ENCODE measurements around the gene PLEKHJ1. TPM values are rescaled to one million over a fixed set of nuclear protein-coding genes. Genes with fewer than 3 reads are reported as not detected.

PLEKHJ1 gene
- total and polyA plus RNA-seq, 4 donors = 22.2 to 44.5 (median 37.0) TPM

- no peak for TF ChIP-seq CTCF (IDR thresholded peaks at IDR 0.05; ENCODE audit: low read depth, low read length, missing input control)
- no peak for TF ChIP-seq REST (IDR thresholded peaks at IDR 0.05)
- no peak for TF ChIP-seq FOXA2 (IDR thresholded peaks at IDR 0.05)
- no peak for TF ChIP-seq TAF1 (conservative IDR thresholded peaks at IDR 0.05)
- TF ChIP-seq FOXA1 (IDR thresholded peaks at IDR 0.05) = no peak
- TF ChIP-seq RAD21 (IDR thresholded peaks at IDR 0.05) = no peak
Measured at GRCh38 chr19:2214251-2214650, 21.9 kb downstream of the PLEKHJ1 start (continued).

- H3K27ac ChIP-seq (ENCODE audit: low read depth in 1 of 2, low read length in 2 of 2) = no peak overlapping the region
- no peak overlapping the region for H3K4me3 ChIP-seq (ENCODE audit: low read depth in 1 of 3, low read length in 3 of 3)
- DNase-seq (ENCODE audit: low spot score) = no peak
- H3K9ac ChIP-seq (ENCODE audit: low read depth in 1 of 2, low read length in 2 of 2) = no peak overlapping the region
- H3K27me3 ChIP-seq (ENCODE audit: control insufficient read depth in 4 of 4, insufficient read depth in 4 of 4, low read length in 3 of 4) = no peaks in the 10 kb centered on the region
- TF ChIP-seq NR2F2 (IDR thresholded peaks at IDR 0.05) = no peak
- TF ChIP-seq HNF4G (IDR thresholded peaks at IDR 0.05) = no peak
- no peak for TF ChIP-seq SP1 (IDR thresholded peaks at IDR 0.05)
- TF ChIP-seq FOXA1 (IDR thresholded peaks at IDR 0.05) = no peak
- TF ChIP-seq ZBTB33 (IDR thresholded peaks at IDR 0.05) = no peak
- TF ChIP-seq FOXA2 (IDR thresholded peaks at IDR 0.05) = no peak
- peaks cover 13 to 76% (median 23%) of the 10 kb centered on the region in 4 donors for H3K36me3 ChIP-seq (ENCODE audit: control insufficient read depth in 4 of 4, insufficient read depth in 3 of 4, low read depth in 1 of 4, low read length in 3 of 4)
- H3K9me3 ChIP-seq (ENCODE audit: control insufficient read depth in 4 of 4, low read length in 3 of 4) = no peaks in the 10 kb centered on the region
- H3K4me1 ChIP-seq (ENCODE audit: control insufficient read depth in 4 of 4, insufficient read depth in 4 of 4, low read length in 3 of 4) = no peaks in the 10 kb centered on the region
- WGBS = 86% methylated on average over 26 of the region's 26 CpGs
Measured at GRCh38 chr19:2213799-2214198, 22.3 kb downstream of the PLEKHJ1 start.

- Histone ChIP-seq H3K36me3 (ENCODE audit: control insufficient read depth in 4 of 4, insufficient read depth in 3 of 4, low read depth in 1 of 4, low read length in 3 of 4) (peaks cover 13 to 75% (median 24%) of the 10 kb centered on the region in 4 donors), H3K27me3 (ENCODE audit: control insufficient read depth in 4 of 4, insufficient read depth in 4 of 4, low read length in 3 of 4) (no peaks in the 10 kb centered on the region), H3K27ac (ENCODE audit: low read depth in 1 of 2, low read length in 2 of 2) (no peak overlapping the region), H3K4me1 (ENCODE audit: control insufficient read depth in 4 of 4, insufficient read depth in 4 of 4, low read length in 3 of 4) (peaks cover 0 to 1% (median 0%) of the 10 kb centered on the region in 4 donors), H3K9ac (ENCODE audit: low read depth in 1 of 2, low read length in 2 of 2) (no peak overlapping the region), H3K4me3 (ENCODE audit: low read depth in 1 of 3, low read length in 3 of 3) (no peak overlapping the region), H3K9me3 (ENCODE audit: control insufficient read depth in 4 of 4, low read length in 3 of 4) (no peaks in the 10 kb centered on the region)
- TF ChIP-seq HNF4A (conservative IDR thresholded peaks at IDR 0.05) (peak in 1 of 2 donors; percentile 44), EGR1 (IDR thresholded peaks at IDR 0.05; ENCODE audit: low read depth in 2 of 2) (no peak)
- no peak for DNase-seq (ENCODE audit: low spot score)
- WGBS = 86% methylated on average over 21 of the region's 21 CpGs
Measured at GRCh38 chr19:2212861-2213711, 23.0 kb downstream of the PLEKHJ1 start.
